Panc1 (cell line): ENCODE results near the gene GRK3. TPM values are rescaled to one million over a fixed set of nuclear protein-coding genes. Genes with fewer than 3 reads are reported as not detected.

Source experiments
- ATAC-seq: fragments of 200-7000 bp; cut with Tn5 transposase; 2 replicates; pipeline ENCODE4 v1.9.1; 2020; ENCODE audit warnings: mild to moderate bottlenecking, moderate library complexity
- BruUV-seq: library from RNA; stranded (reverse); fragments of 400-500 nt; replicated peaks from 2 replicates; lab custom pipeline; 2021; lab: Mats Ljungman, UMichigan
- CTCF ChIA-PET: fragments of 300-600 bp; sonication (Branson Sonifier 250); formaldehyde crosslinking; loops from one replicate; lab custom pipeline; 2022; ENCODE audit warnings: antibody characterized with exemption; lab: Charles Lee
- POLR2A ChIA-PET: fragments of 300-600 bp; sonication (Branson Sonifier 250); formaldehyde crosslinking; loops from one replicate; lab custom pipeline; 2022; ENCODE audit warnings: antibody characterized with exemption; lab: Charles Lee
- DNase-seq: peaks from one replicate; pipeline ENCODE4 v3.0.0-alpha.2; 2010; ENCODE audit warnings: low read depth, low spot score
- H3K27ac ChIP-seq: 2 replicates; pipeline ENCODE4 v1.5.1; 2011; ENCODE audit warnings: mild to moderate bottlenecking, low read length, inconsistent platforms
- H3K27me3 ChIP-seq: fragments of 200-500 bp; sonication (Bioruptor generic); 2 replicates; pipeline ENCODE4 v1.6.0; 2014; ENCODE audit warnings: low read length, inconsistent platforms; ENCODE audit not compliant: control insufficient read depth, insufficient read depth
- H3K36me3 ChIP-seq: fragments of 200-500 bp; sonication (Bioruptor generic); 2 replicates; pipeline ENCODE4 v1.5.1; 2014; ENCODE audit warnings: inconsistent platforms, mild to moderate bottlenecking, low read length, moderate library complexity; ENCODE audit not compliant: control insufficient read depth, insufficient read depth
- H3K4me1 ChIP-seq: 2 replicates; pipeline ENCODE4 v1.5.1; 2011; ENCODE audit warnings: inconsistent platforms, mild to moderate bottlenecking, low read length, moderate library complexity; ENCODE audit not compliant: control insufficient read depth, insufficient read depth
- H3K4me3 ChIP-seq, 2 experiments: 2 replicates each; pipeline ENCODE4 v1.5.1; 2011 to 2012; ENCODE audit warnings: low read depth in 2 of 2, low read length in 2 of 2, mild to moderate bottlenecking in 2 of 2, inconsistent platforms in 1 of 2, moderate library complexity in 1 of 2
- H3K9me3 ChIP-seq: fragments of 200-500 bp; sonication (Bioruptor generic); 2 replicates; pipeline ENCODE4 v1.5.1; 2014; ENCODE audit warnings: low read depth, mild to moderate bottlenecking, inconsistent platforms, low read length, moderate library complexity; ENCODE audit not compliant: control insufficient read depth, insufficient read depth
- CTCF ChIP-seq: fragments of 450-650 bp; IDR thresholded peaks from 2 replicates; pipeline ENCODE4 v1.5.1; 2017; ENCODE audit warnings: mild to moderate bottlenecking
- POLR2AphosphoS5 ChIP-seq: IDR thresholded peaks from 2 replicates; pipeline ENCODE4 v1.6.1; 2012; ENCODE audit warnings: mild to moderate bottlenecking, low read depth, low read length, moderate library complexity
- REST ChIP-seq, 2 experiments: IDR thresholded peaks; 2 replicates each; pipeline ENCODE4 v1.6.1; 2011 to 2012; ENCODE audit warnings: low read depth in 2 of 2, control low read depth in 1 of 2, low read length in 1 of 2, mild to moderate bottlenecking in 1 of 2, moderate library complexity in 1 of 2; ENCODE audit not compliant: insufficient read depth in 1 of 2
- SIN3A ChIP-seq: IDR thresholded peaks from 2 replicates; pipeline ENCODE4 v1.6.1; 2012; ENCODE audit warnings: low read depth, mild to moderate bottlenecking, low read length, moderate library complexity, borderline replicate concordance; ENCODE audit not compliant: insufficient read depth
- TCF7L2 ChIP-seq: IDR thresholded peaks from 2 replicates; pipeline ENCODE4 v1.6.1; 2011; ENCODE audit warnings: mild to moderate bottlenecking, low read depth, low read length, inconsistent platforms
- in situ Hi-C: cut with HindIII; loops from 2 replicates; pipeline ENCODE4 v1.10.0; 2016; ENCODE audit warnings: low sequenced_read_pairs, low pct_unique_long_range_greater_than_20kb
- intact Hi-C: fragments of 100-400 bp; cut with micrococcal nuclease; formaldehyde crosslinking; loops from one replicate; pipeline ENCODE4 v1.10.0; 2022; ENCODE audit not compliant: unreplicated experiment
- total RNA-seq: library from RNA; stranded (reverse); gene quantifications from one replicate; pipeline ENCODE4 v1.2.1, GENCODE V29; 2021; ENCODE audit not compliant: unreplicated experiment

Gene GRK3
- total RNA-seq, 1 experiment from 2014 or later: 12.0 TPM

- no peaks in the 10 kb centered on the region for H3K9me3 ChIP-seq
- H3K4me1 ChIP-seq: no peaks in the 10 kb centered on the region
- in situ Hi-C loops (no loop called here), intact Hi-C loops (no loop called here)
- BruUV-seq: no TSS peak
- no peak for DNase-seq
- ChIA-PET CTCF (no interaction called here), POLR2A (no interaction called here)
- TF ChIP-seq REST (IDR thresholded peaks at IDR 0.05; ENCODE audit: insufficient read depth in 1 of 2, low read depth in 2 of 2, low read length in 1 of 2): no peak
- TF ChIP-seq CTCF: no peak
- no peak overlapping the region for H3K4me3 ChIP-seq
- no peaks in the 10 kb centered on the region for H3K36me3 ChIP-seq
- ATAC-seq: no peak
- H3K27ac ChIP-seq: no peak overlapping the region
- H3K27me3 ChIP-seq: no peaks in the 10 kb centered on the region
These were observed 65.1 kb downstream of the GRK3 start for GRCh38 chr22:25629613-25630012.

- no peak for DNase-seq
- intact Hi-C loops (no loop called here), in situ Hi-C loops (no loop called here)
- no peak for ATAC-seq
- ChIA-PET POLR2A (no interaction called here), CTCF (no interaction called here)
- Histone ChIP-seq H3K4me1 (no peaks in the 10 kb centered on the region), H3K27ac (no peak overlapping the region), H3K9me3 (no peaks in the 10 kb centered on the region), H3K4me3 (no peak overlapping the region), H3K36me3 (no peaks in the 10 kb centered on the region), H3K27me3 (no peaks in the 10 kb centered on the region)
- TF ChIP-seq SIN3A (no peak), CTCF (no peak), POLR2AphosphoS5 (no peak), TCF7L2 (no peak), REST (IDR thresholded peaks at IDR 0.05; ENCODE audit: insufficient read depth in 1 of 2, low read depth in 2 of 2, low read length in 1 of 2) (no peak)
- BruUV-seq: no TSS peak
These were observed 66.0 kb downstream of the GRK3 start for GRCh38 chr22:25630447-25630846.
